NCI-H446 treated with DMSO at 0.1 percent for 48 hours (cell line): Measurements from ENCODE around the gene CACNA1C.
A peak's percentile ranks its signal among the peaks of the same experiment; 100 is the strongest.

Experiments
- DNase-seq: peaks from one replicate; lab custom pipeline; 2025; lab: John Stamatoyannopoulos, UW

The CACNA1C gene

GRCh38 chr12:2456122-2456812, 403.5 kb downstream of the CACNA1C start:
- no peak for DNase-seq

DNA sequence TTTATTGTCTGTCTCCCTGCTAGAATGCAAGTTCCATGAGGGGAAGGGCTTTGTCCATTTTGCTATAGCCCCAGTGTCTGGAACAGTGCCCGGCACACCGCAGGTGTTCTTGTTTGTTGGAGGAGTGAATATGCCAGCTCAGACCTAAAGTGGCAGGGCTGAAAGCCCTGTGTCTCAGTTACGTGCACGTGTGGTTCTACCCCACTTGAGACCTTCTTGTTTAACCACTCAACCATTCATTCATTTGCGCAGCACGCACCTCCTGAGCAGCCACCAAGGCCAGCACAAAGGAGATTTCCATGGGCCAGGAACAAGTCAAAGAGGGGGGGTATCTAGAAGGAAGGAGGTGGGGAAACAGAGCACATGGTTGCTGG, 404.0 kb downstream of the CACNA1C start:
- DNase-seq: no peak

- no peak for DNase-seq
Measured at GRCh38 chr12:2457215-2457932, 404.6 kb downstream of the CACNA1C start.

- DNase-seq: no peak
Measured at GRCh38 chr12:2457933-2458414, 405.2 kb downstream of the CACNA1C start.

DNA sequence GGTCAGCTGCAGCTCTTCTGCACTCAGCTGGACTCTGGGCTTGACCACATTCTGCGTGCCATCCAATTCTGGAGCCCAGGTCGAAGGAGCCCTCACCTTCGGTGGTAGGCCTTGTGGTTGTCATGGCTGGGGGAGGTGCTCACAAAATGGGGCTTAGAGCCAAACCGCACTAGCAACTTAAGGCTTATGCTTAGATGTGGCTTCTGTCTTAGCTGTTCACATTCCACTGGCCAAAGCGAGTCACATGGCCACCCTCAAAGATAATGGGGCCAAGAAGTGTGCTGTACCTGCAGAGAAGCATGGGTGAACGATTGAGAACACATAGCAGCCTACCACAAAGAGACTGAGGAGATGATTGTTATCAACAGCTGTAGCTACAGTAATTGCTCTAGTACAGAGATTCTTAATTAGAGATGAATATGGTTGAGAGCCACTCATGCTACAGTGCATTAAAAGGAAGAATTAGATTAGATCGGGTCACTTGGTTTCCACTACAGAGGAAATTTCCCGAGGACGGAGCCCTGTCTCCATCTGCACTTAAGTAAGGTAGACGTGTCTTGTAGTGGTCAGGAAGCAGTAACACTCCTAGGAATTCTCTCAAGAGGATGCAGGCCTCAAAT, 407.4 kb downstream of the CACNA1C start:
- DNase-seq: no peak

DNA sequence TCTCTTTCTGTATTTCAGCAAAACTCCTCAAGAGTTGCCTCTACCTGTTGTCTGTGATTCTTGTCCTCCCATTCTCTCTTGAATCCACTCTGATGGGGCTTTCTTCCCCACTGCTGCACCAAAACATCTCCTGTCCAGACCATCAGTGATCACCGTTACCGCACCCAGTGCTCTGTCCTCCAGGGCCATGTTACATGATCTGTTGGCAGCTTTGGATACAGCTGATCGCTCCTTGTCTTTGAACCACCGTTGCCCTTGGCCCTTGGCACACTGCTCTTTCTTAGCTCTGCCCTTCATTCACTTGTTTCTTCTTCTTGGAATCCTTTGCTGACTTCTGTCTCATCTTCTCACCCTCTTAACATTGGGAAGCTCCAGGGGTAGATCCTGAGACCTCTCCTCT, 408.3 kb downstream of the CACNA1C start:
- no peak for DNase-seq

DNA sequence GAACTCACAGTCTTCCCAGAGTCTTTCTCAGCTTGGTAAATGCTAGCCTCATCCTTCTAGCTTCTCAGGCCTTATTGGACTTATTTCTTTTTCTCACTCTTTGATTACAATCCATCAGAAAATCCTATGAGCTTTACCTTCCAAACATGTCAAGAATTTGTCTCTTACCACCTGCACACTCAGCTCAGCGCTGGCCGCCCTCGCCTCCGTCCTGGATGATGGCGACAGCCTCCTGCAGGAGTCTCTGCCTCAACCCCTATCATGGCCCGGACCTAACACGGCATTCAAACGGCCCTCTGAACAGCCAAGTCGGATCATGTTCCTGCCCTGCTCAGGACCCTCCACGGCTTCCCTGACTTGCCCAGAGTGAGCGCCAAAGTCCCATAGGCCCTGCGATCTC, 408.9 kb downstream of the CACNA1C start:
- no peak for DNase-seq

DNA sequence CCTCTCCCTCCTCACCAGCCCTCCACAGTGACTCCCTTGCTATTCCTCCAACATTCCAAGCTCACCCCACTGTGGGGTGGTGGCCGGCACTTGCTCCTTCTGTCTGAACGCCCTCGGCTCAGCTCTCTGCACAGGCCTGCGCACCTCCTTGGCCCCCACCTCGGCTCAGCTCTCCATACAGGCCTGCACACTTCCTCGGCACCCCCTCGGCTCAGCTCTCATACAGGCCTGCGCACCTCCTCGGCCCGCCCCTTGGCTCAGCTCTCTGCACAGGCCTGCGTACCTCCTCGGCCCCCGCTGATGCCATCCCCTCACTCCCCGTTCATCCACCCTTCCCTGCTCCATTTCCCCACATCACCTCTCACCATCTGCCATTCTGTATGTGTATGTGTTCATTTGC, 409.3 kb downstream of the CACNA1C start:
- DNase-seq: no peak

GRCh38 chr12:2463719-2464118, 410.9 kb downstream of the CACNA1C start:
- DNase-seq: no peak

DNA sequence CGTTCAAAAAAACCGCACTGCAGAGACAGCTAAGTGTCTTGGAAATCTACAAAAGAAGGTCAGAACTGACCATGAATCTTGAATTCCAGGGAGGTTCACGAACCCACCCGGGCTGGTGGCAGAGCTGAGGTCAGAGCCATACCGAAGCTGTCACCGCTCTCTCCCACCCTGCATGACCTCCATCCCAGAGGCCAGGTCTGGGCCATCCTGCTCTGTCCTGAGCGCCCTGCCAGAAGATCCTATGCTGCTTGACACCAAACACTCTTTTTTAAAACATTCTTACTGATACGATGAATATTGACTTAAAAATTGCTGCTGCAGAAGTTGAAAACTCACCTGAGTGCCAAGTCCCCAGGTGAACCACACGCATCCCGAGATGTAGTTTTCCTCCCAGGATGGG, 412.9 kb downstream of the CACNA1C start:
- no peak for DNase-seq

GRCh38 chr12:2466211-2466610, 413.4 kb downstream of the CACNA1C start:
- DNase-seq: no peak

DNA sequence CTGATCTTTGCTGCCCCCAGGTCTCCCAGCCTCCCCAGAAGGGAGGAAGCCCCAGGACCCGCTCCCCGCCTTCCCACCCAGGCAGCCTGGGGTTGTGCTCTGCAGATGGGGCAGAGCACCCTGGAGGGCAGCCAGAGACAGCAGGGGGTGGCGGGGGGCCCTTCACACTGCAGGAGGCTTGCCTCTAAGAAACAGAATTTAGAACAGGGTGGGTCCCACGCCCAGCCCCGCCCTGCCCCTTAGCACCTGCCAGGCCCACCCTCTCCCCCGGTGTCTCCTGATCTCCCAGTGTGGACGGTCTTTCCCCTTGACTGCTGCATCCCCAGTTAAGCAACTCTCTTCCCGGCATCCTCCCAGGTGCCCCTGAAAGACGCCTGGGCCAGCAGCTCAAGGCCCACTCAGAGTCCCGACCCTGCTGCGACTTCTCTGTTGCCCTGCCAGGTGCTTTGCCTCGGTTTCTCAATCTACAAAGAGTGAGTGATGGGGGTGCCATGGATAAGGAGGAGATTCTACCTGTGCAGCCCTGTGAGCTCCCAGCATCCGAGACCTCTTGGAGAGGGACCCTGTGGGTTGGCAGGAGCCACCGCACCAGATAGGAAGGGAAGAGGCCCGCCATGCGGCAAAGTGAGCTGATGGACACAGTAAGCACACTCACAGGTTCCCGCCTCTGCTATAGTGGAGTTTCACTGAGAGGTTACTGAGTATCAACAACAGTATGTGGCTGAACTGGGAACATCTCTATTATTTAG, 414.8 kb downstream of the CACNA1C start:
- no peak for DNase-seq

DNA sequence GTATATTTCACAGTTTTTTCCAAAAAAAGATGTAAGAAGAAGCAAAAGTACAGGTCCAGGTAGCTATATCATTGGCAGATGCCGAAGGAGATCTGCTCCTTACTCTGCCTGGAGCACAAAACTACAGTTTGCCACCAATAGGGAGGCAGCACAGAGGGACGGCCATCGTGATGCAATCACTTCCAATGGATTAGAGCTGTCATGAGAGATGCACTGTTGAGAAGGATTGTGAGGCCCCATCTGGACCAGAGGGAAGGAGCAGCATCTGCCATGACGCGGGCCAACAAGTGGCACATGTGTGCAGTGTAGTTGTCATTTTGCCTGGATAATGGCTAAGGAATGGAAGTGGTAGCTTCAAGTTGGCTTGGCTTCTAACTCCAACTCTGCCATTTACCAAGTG, 423.2 kb downstream of the CACNA1C start:
- no peak for DNase-seq

GRCh38 chr12:2477009-2477766, 424.4 kb downstream of the CACNA1C start:
- no peak for DNase-seq

- no peak for DNase-seq
Measured at GRCh38 chr12:2479851-2480535, 427.2 kb downstream of the CACNA1C start.

GRCh38 chr12:2481346-2481745, 428.6 kb downstream of the CACNA1C start:
- no peak for DNase-seq

DNA sequence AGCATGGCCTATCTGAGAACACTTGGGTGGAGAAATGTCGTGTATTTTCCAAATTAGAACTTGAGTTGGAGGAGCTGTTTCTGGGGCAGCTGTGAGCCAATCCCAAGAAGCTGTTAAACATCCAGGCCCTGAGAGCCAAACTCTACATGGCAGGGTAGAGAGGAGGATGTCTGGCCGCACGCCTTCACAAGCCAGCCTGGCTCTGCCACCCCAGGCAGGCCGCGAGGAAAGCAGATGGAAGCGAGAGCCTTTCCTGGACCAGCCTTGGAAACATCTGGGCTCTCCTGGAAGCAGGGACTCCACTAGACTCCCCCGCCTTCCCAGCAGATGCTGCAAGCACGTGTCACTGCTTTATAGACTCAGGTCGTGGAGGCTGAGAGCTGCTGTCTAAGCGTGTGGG, 429.2 kb downstream of the CACNA1C start:
- peak; percentile 66 for DNase-seq

DNA sequence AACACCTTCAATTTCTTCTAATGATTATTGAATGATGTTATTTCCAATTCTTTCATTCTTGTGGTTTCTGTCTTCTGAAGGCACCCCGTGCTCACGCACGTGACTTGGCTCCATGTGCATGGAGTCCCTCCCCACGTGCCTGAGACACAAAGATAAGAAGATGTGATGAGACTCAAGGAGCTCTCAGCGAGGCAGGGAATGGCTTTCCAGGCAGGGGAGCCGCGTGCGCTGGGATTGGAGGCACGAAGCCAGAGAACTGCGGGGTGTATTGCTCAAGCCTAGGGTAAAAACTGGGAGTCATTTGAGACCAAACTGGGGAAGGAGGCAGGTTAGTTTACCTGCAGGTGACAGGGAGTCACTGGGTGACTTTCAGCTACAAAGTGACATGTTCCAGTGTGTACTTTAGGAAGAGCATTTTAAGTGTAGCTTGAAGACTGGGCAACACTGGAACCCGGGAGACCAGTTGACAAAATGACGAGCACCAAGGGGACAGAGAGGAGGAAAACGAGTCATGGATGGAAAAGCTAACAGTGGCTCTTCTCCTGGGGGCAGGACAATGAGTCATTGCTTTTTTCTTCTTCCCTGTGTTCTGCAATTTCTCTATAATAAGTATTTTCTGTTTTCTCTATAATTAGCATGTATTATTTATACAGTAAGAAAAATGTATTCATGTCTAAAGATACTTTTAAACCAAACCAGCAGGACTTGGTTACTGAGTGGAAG, 430.3 kb downstream of the CACNA1C start:
- no peak for DNase-seq

DNA sequence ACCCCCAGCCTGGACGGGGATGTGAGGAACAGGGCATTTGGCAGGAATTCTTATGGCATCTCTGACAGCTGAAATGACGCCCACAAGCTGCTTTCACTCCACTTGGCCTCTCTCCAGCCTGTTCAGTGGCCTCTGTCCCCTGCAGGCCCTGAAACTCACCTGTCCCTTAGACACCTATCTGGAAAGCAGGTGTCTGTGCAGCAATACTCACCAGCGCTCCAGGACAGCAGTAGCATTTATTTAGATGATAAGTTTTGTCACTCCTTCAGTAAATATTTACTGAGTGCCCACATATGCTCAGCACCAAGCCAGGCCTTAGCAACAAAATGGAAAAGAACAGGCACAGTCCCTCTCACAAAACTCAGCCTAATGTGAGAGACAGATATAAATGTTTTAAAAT, 430.9 kb downstream of the CACNA1C start:
- DNase-seq: no peak

DNA sequence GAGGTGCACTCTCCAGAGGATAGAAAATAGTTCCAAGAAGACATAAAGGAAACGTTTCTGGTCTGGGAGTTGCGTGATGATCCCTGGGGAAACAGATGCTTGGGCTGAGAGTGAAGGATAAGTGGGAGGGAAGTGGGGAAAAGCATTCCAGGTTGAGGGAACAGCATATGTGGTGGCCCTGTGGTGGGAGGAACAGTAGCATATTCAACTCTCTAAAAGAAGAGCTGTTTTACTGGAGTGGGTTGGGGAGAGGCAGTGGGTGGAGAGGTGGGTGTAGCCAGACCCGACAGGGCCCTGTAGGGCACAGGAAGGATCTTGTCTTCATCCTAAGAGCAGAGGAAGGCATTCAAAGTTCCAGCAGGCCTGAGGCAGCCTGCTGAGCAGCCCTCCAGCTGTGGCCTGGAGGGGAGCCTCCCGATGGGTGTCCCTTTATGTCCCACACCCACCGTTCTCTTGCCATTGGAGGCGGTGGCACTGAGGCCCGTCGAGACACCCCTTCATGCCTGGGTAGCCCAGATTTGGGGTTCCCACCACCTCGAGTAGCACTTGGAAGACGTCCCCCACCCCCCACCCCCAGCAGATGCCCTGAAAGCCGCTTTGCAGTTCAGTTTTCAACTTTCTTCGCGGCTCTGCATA, 431.5 kb downstream of the CACNA1C start:
- no peak for DNase-seq
